ENCODE results near the gene NID1. TPM values are rescaled to one million over a fixed set of nuclear protein-coding genes. Genes with fewer than 3 reads are reported as not detected.
A peak's percentile ranks its signal among the peaks of the same experiment; 100 is the strongest.

NID1 gene
- total RNA-seq, 1 experiment from 2014 or later: 19.2 TPM

- no peak for TF ChIP-seq TCF7 (CRISPR knock-in tag; IDR thresholded peaks at IDR 0.05; ENCODE audit: low read depth)
- TF ChIP-seq ZNF121 (CRISPR knock-in tag; IDR thresholded peaks at IDR 0.05): peak; percentile 73
- no peak for TF ChIP-seq NFE2L1 (CRISPR knock-in tag; IDR thresholded peaks at IDR 0.05)
- no peak for TF ChIP-seq ATF6 (CRISPR knock-in tag; IDR thresholded peaks at IDR 0.05)
- peak; percentile 45; the same call in 1 of the 2 replicates for TF ChIP-seq TEAD1 (CRISPR knock-in tag; IDR thresholded peaks at IDR 0.05)
- no peak for TF ChIP-seq ZNF317 (CRISPR knock-in tag; IDR thresholded peaks at IDR 0.05; ENCODE audit: borderline replicate concordance, low read depth)
- TF ChIP-seq STAT6 (CRISPR knock-in tag; conservative IDR thresholded peaks at IDR 0.05; ENCODE audit: low read depth): no peak
- no peak for TF ChIP-seq ZNF416 (CRISPR knock-in tag; IDR thresholded peaks at IDR 0.05)
- TF ChIP-seq JUN (CRISPR knock-in tag; IDR thresholded peaks at IDR 0.05): no peak
- no peak for TF ChIP-seq CTCF (IDR thresholded peaks at IDR 0.05)
- no peak for TF ChIP-seq RORB (CRISPR knock-in tag; IDR thresholded peaks at IDR 0.05)
- TF ChIP-seq FOXP1 (CRISPR knock-in tag; IDR thresholded peaks at IDR 0.05; ENCODE audit: borderline replicate concordance): peak; percentile 56; the same call in 1 of the 2 replicates
- TF ChIP-seq NFYB (CRISPR knock-in tag; conservative IDR thresholded peaks at IDR 0.05; ENCODE audit: low read depth): 0 out of 2 replicates have a peak, but pooled peaks have one; percentile 30
- no peak for TF ChIP-seq E2F1 (CRISPR knock-in tag; IDR thresholded peaks at IDR 0.05)
Observed at GRCh38 chr1:236064674-236065508, at the start of gene NID1 (continued).

GRCh38 chr1:236114076-236114747, 49.3 kb upstream of the NID1 start:
- DNase-seq (ENCODE audit: low spot score) (no peak), ATAC-seq (no peak)
- Mint-ChIP-seq H3K4me1 (peaks cover 6% of the 10 kb centered on the region), H3K27ac (no peak overlapping the region), H3K36me3 (no peaks in the 10 kb centered on the region), H3K9me3 (no peaks in the 10 kb centered on the region), H3K4me3 (no peak overlapping the region), H3K27me3 (ENCODE audit: low read depth) (no peaks in the 10 kb centered on the region)
- POLR2A ChIA-PET: no interaction called here
- CTCF ChIA-PET: no interaction called here
- TF ChIP-seq ATF2 (CRISPR knock-in tag; IDR thresholded peaks at IDR 0.05; ENCODE audit: borderline replicate concordance, low read depth): no peak
- TF ChIP-seq ZSCAN18 (CRISPR knock-in tag; IDR thresholded peaks at IDR 0.05): no peak
- TF ChIP-seq ZNF425 (CRISPR knock-in tag; conservative IDR thresholded peaks at IDR 0.05): no peak
- TF ChIP-seq MAX (CRISPR knock-in tag; IDR thresholded peaks at IDR 0.05): no peak
- TF ChIP-seq JUN (CRISPR knock-in tag; IDR thresholded peaks at IDR 0.05): no peak
- no peak for TF ChIP-seq ZMAT4 (CRISPR knock-in tag; IDR thresholded peaks at IDR 0.05)
